NOMO-1 (cell line): ENCODE data around the gene TCF7L1.
A peak's percentile ranks its signal among the peaks of the same experiment; 100 is the strongest.
"Not testable (repeated sequence)": the region's sequence is repeated elsewhere in the genome, so short reads cannot be mapped to it uniquely, and the experiment has no call there.

Experiments used
- DNase-seq, 2 experiments: peaks; one replicate each; lab custom pipeline; 2025; ENCODE audit not compliant: unreplicated experiment in 2 of 2; lab: John Stamatoyannopoulos, UW

The TCF7L1 gene

DNA sequence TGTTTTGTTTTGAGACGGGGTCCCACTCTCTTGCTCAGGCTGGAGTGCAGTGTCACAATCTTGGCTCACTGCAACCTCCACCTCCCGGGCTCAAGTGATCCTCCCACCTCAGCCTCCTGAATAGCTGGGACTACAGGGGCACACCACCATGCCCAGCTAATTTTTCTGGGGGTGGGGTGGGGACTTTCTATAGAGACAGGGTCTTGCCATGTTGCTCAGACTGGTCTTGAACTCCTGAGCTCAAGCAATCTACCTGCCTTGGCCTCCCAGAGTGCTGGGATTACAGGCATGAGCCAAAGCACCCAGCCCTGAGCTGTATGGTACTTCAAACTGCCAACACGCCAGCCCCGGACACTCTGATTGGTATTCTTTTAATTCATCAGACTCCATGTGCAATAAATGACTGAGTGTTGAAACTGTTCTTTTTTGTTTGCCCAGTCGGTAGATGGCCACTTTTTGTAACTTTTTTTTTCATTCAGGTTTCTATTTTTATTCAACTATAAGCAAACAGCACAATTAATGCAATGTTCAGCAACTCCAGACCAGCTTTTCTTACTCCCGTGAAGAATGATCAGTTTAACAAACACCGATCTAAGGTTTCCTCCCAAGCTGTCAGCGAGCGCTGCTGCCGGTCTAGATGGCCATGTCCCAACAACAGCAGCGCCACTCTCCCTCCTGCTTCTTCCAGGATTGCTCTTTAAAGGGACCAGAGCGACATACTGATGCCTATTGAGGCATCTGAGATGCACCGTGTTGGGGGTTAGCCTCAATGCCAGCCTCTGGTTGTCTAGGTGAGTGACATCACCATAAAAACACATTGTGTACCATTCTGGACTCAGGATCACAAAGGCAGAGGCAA, 207.1 kb downstream of the TCF7L1 start:
- DNase-seq: no peak

DNA sequence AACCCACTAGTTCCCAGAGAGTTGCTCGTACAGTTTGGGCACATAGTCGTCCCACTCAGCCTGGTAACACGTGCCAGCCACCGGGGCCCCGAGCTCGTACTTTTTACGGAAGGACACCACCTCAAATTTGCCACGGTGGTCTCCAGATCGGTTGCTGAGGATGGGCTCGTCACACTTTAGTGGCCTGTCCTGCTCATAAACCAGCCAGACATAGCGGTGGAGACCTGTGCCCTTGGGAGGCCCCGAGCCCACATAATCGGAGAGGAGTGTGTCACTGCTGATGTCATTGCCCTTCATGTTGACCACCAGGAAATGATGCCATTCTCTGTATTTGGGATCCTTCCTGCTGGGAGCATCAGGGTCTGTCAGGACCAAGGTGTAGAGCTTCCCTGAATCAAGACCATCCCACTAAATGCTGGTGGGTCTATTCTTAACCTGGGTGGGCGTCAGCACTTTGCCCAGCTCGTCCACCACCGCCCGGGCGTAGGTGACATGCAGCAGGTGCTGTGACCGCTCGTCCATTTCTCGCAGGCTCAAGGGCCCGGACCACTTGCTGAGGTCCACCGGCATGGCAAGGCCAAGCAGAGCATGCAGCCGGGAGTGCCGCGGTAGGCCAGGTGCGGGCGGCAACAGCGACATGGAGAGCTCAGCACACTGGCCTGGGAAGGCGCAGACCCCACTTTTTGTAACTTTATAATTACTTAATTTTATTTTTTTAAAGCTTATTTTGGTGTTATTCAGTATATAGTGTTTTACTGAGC, 208.3 kb downstream of the TCF7L1 start:
- no peak for DNase-seq

DNA sequence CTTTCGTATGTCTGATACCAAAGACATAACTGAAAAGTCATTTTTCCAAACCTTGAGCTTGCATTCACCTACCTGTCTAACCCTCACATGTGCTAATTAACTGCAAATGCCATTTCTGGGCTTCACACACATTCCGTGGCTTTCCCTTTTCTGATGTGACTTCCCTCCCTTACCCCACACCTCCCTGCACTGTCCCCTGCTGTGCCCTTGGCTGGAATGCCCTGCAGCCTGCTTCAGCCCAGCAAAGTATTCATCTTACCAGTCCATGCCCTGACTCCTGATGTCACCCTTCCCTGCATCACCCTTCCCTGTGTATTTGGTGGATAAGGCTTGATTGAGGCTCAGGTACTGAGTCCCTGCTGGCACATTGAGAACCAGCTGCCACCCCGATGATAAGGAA, 209.0 kb downstream of the TCF7L1 start:
- no peak for DNase-seq

DNA sequence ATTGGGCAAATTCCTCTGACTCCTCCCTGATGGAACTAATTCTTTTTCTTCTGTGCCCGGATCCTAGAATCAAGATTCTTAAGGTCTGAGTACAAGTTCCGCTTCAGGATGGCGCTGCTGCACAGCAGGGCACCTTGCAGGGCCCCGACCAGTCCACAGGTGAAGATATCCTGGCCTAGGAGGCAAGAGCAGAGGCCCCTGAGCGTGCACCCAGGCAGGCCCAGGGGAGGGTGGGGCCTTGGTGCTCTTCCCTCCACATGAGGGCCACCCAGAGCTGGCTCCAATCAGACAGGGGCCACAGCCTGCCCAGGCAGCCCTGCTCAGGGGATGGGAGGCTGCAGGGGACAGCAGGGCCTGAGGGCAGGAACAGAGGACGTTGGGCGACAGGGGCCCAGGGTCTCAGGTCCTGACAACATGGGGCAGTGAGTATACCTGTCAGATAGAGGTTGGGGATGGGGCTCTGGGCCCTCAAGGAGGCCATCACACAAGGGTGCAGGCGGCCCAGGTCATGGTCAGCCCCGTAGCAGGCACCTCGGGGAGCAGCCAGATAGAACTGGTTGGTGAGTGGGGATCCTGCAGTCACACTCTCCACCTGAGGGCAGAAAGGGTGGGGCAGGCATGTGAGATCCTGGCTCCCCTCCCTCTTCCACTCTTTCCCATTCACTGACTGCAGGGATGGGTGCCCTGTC, 210.2 kb downstream of the TCF7L1 start:
- DNase-seq: not testable (repeated sequence)

DNA sequence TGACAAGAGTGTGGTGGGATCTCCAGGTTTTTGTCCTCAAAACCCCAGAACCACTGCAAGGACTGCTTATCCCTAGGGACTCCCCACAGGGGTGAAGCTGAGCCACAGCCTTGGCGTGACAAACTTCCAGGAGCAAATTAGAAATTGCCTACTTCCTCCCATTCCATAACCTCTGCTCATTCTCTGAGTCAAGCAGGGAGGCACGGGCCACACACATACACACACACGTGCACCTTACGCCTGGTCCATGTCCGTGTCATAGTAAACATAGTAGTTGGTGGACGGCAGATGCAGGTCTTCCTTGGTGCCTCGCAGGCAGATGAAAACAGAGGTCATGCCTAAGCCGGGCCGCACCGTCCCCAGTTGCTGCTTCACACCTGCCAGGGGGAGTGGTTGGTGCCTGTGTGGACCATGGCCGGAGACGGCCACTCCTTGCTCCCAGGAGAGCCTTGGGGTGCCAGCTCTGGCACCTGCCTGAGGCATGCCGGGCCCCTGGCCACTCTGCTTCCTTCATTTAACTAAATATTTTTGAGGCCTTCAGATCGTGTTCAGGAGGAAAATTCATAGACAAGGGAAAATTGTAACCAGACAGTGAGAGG, 211.3 kb downstream of the TCF7L1 start:
- DNase-seq: no peak

DNA sequence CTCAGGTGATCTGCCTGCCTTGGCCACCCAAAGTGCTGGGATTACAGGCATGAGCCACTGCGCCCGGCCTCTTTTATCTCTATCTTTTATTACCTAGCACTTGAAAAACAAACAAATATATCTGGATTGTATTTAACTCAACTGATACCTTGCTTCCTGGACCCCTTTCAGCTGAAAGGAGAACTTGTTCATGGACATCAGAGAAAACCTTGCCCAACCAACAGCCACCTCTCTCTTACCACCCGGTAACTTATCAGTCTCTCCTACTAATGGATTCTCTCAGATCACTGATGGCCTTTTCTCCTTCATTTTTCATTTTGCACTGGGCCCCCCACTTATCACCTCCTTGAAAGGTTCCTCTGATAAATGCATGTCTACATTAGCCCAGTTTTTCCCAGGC, 214.4 kb downstream of the TCF7L1 start:
- DNase-seq: no peak

DNA sequence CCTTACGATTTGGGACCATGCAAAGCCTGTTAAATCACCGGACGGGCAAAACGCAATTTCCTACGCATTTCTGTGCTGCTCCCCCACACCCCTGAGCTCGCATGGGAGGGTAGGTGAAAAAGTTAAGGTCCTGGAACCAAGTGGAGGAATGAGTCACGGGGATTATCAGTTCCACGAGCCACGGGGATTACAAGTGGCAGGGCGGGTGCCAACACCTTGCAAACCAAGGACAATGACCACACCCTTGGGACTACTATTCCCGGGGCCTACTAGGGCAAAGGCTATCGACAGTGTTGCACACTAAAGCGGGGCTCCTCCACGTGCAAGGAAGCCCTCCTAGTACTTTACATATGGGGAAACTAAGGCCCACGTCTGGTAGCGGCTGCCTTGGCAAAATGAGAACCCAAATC, 220.7 kb downstream of the TCF7L1 start:
- DNase-seq: peak in 1 of 2 experiments; percentile 41

DNA sequence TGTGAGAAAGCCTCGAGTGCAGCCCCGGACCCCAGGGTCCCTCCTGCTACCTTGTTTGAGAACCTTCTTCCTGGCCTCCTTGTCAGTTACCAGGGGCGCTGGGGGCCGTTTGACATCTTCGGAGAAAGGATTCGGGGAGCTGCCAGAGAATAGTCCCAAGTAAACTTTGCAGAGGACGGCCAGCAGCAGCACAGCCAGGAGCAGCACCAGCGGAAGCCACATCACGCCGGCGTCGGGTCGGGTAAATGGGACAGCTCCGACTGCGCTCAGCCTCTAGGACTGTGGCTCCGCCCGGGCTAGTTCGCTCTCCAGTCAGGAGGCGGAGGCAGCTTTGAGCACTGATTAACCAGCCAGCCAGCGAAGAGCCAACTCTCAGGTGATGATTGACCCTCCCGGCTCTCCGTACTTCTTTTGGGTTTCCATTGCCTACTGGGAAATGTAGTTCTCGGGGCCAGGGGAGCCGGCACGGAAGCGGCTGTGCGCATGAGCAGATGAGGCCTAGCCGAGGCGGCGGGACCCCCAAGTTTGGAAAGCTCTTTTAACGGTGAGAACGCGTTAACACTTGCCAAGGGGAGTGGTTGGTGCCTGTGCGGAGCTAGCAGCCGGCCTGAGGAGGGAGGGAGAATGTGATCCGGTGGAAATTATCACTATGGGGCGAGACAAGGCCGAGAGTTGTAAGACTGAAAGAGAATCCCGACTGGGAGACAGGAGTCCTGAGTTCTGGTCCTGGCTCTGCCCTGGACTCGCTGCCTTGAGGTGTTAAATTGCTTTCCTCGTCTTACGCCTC, 221.3 kb downstream of the TCF7L1 start, which contains the start of the genes ELMOD3 and RETSAT:
Gene ELMOD3 (plus strand): TSS at position 484 of the 787 bp plus-strand sequence. CDS start 2,430 bp downstream, outside the sequence.
Gene RETSAT (minus strand): TSS at position 243 of the 787 bp plus-strand sequence. CDS start 21 bp downstream, at position 222.
- peak; percentile 97 to 99 for DNase-seq

DNA sequence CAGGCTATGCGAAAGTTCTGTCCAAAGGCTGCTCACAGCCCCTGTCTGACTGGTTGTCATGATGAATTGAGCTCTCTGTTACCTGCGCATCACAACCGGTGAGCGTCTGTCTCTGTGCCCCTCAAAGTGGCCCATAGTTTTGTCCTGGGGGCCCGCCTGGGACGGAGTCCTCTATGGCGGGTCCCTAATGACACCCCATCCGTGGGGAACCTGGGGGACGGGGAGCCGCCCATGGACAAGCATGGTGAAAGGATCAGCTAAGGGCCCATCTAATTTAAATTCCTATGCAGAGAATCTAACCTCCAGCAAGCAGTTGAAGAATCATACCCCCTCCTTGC, 221.8 kb downstream of the TCF7L1 start:
- no peak for DNase-seq

DNA sequence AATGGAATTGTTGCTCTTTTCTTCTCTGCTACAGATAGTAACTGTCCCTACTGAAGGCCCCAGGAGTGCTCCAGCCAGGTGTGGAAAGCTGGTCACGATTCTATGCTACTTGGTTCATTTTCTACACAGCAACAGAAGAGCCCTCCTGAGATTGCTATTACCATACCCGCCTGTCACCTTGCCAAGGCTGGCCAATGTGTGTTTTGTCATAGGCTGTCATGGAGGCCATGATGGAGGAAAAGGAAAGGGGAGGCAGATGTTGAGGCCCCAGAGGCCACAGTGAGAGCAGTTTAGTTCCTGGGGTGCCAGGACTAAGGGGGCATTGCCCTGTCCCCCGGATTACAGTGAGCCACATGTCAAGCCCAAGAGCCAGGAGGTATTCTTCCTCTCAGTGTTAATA, 222.3 kb downstream of the TCF7L1 start:
- DNase-seq: no peak

DNA sequence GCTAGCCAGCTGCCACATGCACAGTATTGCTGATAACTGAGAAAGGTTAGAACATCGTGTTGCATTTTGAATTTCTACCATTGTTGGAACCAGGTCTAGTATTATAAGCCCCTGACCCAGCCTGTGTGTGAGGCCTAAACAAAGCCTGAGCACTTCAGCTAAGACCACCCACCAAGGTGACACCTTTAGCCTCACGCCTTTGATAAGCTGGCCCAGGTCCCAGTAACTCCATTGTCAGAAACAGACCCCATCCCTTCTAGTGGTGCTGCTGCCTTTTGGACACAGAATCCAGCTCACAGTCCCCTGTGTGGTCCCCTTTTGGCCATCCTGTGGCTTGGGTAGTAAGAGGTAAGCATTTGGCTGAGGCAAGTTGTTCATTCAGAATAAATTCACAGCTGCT, 223.0 kb downstream of the TCF7L1 start:
- no peak for DNase-seq

DNA sequence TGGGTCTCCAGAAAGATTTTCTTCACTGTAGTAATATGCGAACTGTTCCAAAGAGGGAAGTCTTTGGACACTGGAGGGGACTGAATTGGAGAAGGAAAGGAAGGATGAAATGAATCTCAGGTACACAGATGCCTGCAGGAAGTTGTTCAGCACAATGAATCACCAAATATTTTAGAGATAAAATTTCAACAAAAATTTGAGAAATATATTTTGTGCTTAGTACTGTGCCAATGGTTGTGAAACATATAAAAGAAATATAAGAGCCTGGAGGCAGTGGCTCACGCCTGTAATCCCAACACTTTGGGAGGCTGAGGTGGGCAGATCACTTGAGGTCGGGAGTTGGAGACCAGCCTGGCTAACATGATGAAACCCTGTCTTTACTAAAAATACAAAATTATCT, 224.5 kb downstream of the TCF7L1 start:
- no peak for DNase-seq
